SU-DHL-6 (cell line): Measurements from ENCODE around the gene ZMYND8.

Experiments
- EZH2phosphoT487 ChIP-seq: fragments of 200-600 bp; sonication (generic), shearing (Covaris generic); conservative IDR thresholded peaks from 2 replicates; pipeline ENCODE4 v1.6.1; 2018; ENCODE audit warnings: mild to moderate bottlenecking, antibody characterized with exemption, low read length, moderate library complexity, mixed read lengths
- TF ChIP-seq, protein P1 (sequence below): fragments of 200-600 bp; sonication (generic); IDR thresholded peaks from one replicate; pipeline ENCODE4 v1.5.1; 2017; ENCODE audit warnings: antibody characterized with exemption, mild to moderate bottlenecking, low read length, moderate library complexity; ENCODE audit not compliant: insufficient read depth, poor library complexity, severe bottlenecking

DNA sequence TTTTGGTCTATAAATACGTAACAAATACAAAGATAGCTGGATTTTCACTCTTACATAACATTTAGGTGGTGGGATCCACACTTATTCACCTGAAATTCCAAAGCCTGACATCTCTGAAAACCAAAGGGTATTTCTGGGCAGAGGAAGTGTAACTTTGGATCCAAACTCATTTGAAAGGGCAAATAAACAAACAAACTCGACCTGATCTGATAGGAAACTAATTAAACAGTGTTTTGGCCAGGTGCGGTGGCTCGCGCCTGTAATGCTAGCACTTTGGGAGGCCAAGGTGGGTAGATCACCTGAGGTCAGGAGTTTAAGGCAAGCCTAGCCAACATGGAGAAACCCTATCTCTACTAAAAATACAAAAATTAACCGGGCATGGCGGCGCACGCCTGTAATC lies 128.9 kb downstream of the ZMYND8 start:
- TF ChIP-seq, protein P1, sequence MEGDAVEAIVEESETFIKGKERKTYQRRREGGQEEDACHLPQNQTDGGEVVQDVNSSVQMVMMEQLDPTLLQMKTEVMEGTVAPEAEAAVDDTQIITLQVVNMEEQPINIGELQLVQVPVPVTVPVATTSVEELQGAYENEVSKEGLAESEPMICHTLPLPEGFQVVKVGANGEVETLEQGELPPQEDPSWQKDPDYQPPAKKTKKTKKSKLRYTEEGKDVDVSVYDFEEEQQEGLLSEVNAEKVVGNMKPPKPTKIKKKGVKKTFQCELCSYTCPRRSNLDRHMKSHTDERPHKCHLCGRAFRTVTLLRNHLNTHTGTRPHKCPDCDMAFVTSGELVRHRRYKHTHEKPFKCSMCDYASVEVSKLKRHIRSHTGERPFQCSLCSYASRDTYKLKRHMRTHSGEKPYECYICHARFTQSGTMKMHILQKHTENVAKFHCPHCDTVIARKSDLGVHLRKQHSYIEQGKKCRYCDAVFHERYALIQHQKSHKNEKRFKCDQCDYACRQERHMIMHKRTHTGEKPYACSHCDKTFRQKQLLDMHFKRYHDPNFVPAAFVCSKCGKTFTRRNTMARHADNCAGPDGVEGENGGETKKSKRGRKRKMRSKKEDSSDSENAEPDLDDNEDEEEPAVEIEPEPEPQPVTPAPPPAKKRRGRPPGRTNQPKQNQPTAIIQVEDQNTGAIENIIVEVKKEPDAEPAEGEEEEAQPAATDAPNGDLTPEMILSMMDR, result no peak
- TF ChIP-seq EZH2phosphoT487, result no peak
